Right lobe of liver (tissue), 6 donors: ENCODE results near the gene CYS1. TPM values are rescaled to one million over a fixed set of nuclear protein-coding genes. Genes with fewer than 3 reads are reported as not detected.

Experiments used
- ATAC-seq, 4 donors: fragments of 200-7000 bp; cut with Tn5 transposase; one replicate each; pipeline ENCODE4 v1.9.1; 2020; ENCODE audit warnings: mild to moderate bottlenecking in 4 of 4, moderate library complexity in 4 of 4
- DNase-seq, 3 donors: peaks; one replicate each; pipeline ENCODE4 v3.0.0-alpha.2; 2020
- H3K27ac ChIP-seq, 3 donors: fragments of 200-600 bp; one replicate each; pipeline ENCODE4 v1.8.0; 2022
- H3K27me3 ChIP-seq, 2 donors: fragments of 200-600 bp; one replicate each; pipeline ENCODE4 v1.8.0; 2022
- H3K36me3 ChIP-seq, 4 donors: fragments of 200-600 bp; sonication (generic) in 1 of 4; one replicate each; pipeline versions ENCODE4 v1.5.1 to v1.8.0; 2017 to 2022; ENCODE audit warnings: control low read depth in 1 of 4
- H3K4me1 ChIP-seq, 4 donors: fragments of 200-600 bp; sonication (generic) in 1 of 4; one replicate each; pipeline versions ENCODE4 v1.5.1 to v1.8.0; 2017 to 2022; ENCODE audit warnings: control low read depth in 1 of 4
- H3K4me3 ChIP-seq, 3 donors: fragments of 200-600 bp; one replicate each; pipeline ENCODE4 v1.8.0; 2022
- H3K9me3 ChIP-seq, 4 donors: fragments of 200-600 bp; sonication (generic) in 1 of 4; one replicate each; pipeline versions ENCODE4 v1.5.1 to v1.8.0; 2017 to 2022; ENCODE audit warnings: control low read depth in 1 of 4
- CTCF ChIP-seq, 4 donors: fragments of 200-600 bp in 3 of 4; fragments of 450-650 bp in 1 of 4; IDR thresholded peaks; one replicate each; pipeline versions ENCODE4 v1.5.1 to v1.8.0; 2016 to 2022; ENCODE audit warnings: antibody characterized with exemption in 4 of 4, mild to moderate bottlenecking in 2 of 4
- POLR2A ChIP-seq: fragments of 450-650 bp; IDR thresholded peaks from one replicate; pipeline ENCODE4 v1.6.1; 2017; ENCODE audit warnings: antibody characterized with exemption, mild to moderate bottlenecking
- WGBS: methylation state at CpG from one replicate; pipeline ENCODE4 v1.1.6; 2018; ENCODE audit warnings: low coverage, low lambda C conversion rate; ENCODE audit not compliant: insufficient coverage; ENCODE audit errors: missing lambda C conversion rate; 5-methylcytosine and 5-hydroxymethylcytosine counted together
- intact Hi-C, 2 donors: fragments of 100-400 bp; cut with DNase I; formaldehyde crosslinking; loops; one replicate each; pipeline versions ENCODE4 v1.11.2 to v1.14.1; 2022
- total RNA-seq, 6 experiments: library from RNA; depleted of rRNA in 2 of 6; stranded (reverse); fragments of >200 nt in 2 of 6; fragmentation: NEBNext Ultra II Directional in 3 of 6; extraction: Animal tissue kit (Norgen Biotek cat#: 25700) in 3 of 6; gene quantifications; one replicate each; pipeline versions ENCODE4 v1.1.0 to v1.2.4, GENCODE V29; 2016 to 2023
- donor health status: DM: no; HTN: yes; CAD: no.
- donor health status: DM: no; HTN: no; CAD: no.
- donor health status: DM: no; HTN: no; CAD: no.
- donor health status: DM: no; HTN: yes; CAD: no.
- donor health status: DM: no; HTN: yes; CAD: no.

CYS1 gene
- total RNA-seq, 6 experiments from 2014 or later = 0.26 to 0.99 (median 0.55) TPM

GRCh38 chr2:10076988-10077527, 3.2 kb downstream of the CYS1 start:
- TF ChIP-seq POLR2A (no peak), CTCF (IDR thresholded peaks at IDR 0.05) (no peak)
- WGBS = 74% methylated on average over 5 of the region's 5 CpGs
- DNase-seq (peak in 1 of 3 donors; percentile 23), ATAC-seq (no peak)
- Histone ChIP-seq H3K4me3 (no peak overlapping the region), H3K4me1 (peaks cover 0 to 7% (median 0%) of the 10 kb centered on the region in 4 donors), H3K27ac (no peak overlapping the region), H3K27me3 (peaks cover 0 to 7% of the 10 kb centered on the region in 2 donors), H3K9me3 (no peaks in the 10 kb centered on the region), H3K36me3 (no peaks in the 10 kb centered on the region)
- intact Hi-C loops = no loop called here

DNA sequence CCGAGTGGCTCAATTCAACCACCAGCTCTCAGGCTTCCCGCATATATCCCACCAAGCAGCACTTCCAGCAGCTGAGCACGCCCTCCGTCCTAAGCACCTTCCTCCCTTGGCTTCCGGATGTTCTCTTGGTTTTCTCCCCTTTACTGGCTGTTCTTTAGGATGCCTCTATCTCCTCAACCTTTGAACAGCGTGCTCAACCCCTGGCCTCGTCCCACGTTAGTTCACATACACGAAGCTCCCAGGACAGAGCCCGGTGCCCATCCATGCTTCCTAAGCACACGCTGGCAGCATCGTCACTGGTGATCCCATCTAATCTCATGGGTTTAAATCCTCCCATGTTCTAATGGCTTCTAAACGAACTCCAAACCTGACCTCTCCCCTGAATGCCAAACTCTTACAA, 3.7 kb downstream of the CYS1 start:
- ATAC-seq (no peak), DNase-seq (peak in 1 of 3 donors; percentile 22)
- intact Hi-C loops = no loop called here
- TF ChIP-seq CTCF (IDR thresholded peaks at IDR 0.05) (no peak), POLR2A (no peak)
- peaks cover 0 to 7% (median 0%) of the 10 kb centered on the region in 4 donors for H3K4me1 ChIP-seq
- no peak overlapping the region for H3K27ac ChIP-seq
- H3K27me3 ChIP-seq = peaks cover 0 to 7% of the 10 kb centered on the region in 2 donors
- H3K36me3 ChIP-seq = no peaks in the 10 kb centered on the region
- WGBS = 60% methylated on average over 12 of the region's 13 CpGs
- no peaks in the 10 kb centered on the region for H3K9me3 ChIP-seq
- H3K4me3 ChIP-seq = no peak overlapping the region

GRCh38 chr2:10075571-10076209, 4.5 kb downstream of the CYS1 start:
- Histone ChIP-seq H3K27me3 (peaks cover 0 to 6% of the 10 kb centered on the region in 2 donors), H3K9me3 (no peaks in the 10 kb centered on the region), H3K4me3 (no peak overlapping the region), H3K4me1 (peaks cover 0 to 6% (median 0%) of the 10 kb centered on the region in 4 donors), H3K27ac (no peak overlapping the region), H3K36me3 (no peaks in the 10 kb centered on the region)
- ATAC-seq (peak; percentile 14 to 48 (median 40)), DNase-seq (peak in 1 of 3 donors; percentile 1)
- TF ChIP-seq POLR2A = no peak
- no peak for TF ChIP-seq CTCF (IDR thresholded peaks at IDR 0.05)
- intact Hi-C loops = no loop called here
- 47% methylated on average over 9 of the region's 9 CpGs for WGBS

DNA sequence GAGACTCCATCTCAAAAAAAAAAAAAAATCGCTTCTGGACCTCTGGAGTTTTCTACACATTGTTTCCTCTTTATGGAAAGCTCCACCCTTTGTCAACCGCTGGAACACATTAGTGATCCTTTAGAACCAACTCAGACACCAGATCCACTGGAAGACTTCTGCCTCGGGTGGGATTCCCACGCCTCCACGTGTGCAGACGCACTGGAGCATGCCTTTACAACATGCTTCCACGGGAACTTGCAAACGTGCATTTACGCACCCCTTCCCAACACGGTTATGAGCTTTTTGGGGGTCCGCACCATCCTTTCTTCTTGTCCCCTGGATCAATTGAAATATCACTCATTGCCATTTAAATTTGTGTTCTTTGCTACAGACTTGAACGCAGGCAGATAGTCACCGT, 5.1 kb downstream of the CYS1 start:
- Histone ChIP-seq H3K27ac (no peak overlapping the region), H3K4me1 (peaks cover 0 to under 1% (median 0%) of the 10 kb centered on the region in 4 donors), H3K27me3 (no peaks in the 10 kb centered on the region), H3K36me3 (no peaks in the 10 kb centered on the region), H3K4me3 (no peak overlapping the region), H3K9me3 (no peaks in the 10 kb centered on the region)
- intact Hi-C loops = no loop called here
- no peak for TF ChIP-seq POLR2A
- no peak for TF ChIP-seq CTCF (IDR thresholded peaks at IDR 0.05)
- DNase-seq = peak in 1 of 3 donors; percentile 22
- ATAC-seq = no peak
- WGBS = 56% methylated on average over 11 of the region's 13 CpGs
